GM12873 (cell line): ENCODE results near the gene ARNT2.

Experiments used
- TF ChIP-seq, protein P1 (sequence below): IDR thresholded peaks from 2 replicates; pipeline ENCODE4 v1.5.1; 2012; ENCODE audit warnings: low read depth, mild to moderate bottlenecking, moderate library complexity, low read length, control low read depth; ENCODE audit not compliant: insufficient read depth; ENCODE audit errors: missing control alignments

The ARNT2 gene

DNA sequence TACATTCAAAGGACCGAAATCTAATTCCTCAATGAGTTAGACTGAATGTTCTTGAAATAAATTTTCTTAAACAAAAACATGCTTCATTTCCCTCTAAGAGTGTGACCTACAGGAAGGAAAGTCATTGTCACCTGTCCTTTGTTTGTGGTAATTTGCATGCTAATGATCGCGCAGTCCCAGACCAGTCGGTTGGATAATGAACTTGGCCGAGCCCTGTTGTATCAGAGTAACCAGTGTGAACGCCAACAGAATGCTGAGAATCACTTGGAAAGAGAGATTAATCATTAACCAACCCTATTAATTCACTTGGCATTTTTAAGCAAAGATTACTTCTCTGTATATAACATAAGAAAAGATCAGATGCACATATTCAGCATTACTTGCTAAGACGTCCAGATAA lies 8.1 kb upstream of the ARNT2 start:
- TF ChIP-seq, protein P1, sequence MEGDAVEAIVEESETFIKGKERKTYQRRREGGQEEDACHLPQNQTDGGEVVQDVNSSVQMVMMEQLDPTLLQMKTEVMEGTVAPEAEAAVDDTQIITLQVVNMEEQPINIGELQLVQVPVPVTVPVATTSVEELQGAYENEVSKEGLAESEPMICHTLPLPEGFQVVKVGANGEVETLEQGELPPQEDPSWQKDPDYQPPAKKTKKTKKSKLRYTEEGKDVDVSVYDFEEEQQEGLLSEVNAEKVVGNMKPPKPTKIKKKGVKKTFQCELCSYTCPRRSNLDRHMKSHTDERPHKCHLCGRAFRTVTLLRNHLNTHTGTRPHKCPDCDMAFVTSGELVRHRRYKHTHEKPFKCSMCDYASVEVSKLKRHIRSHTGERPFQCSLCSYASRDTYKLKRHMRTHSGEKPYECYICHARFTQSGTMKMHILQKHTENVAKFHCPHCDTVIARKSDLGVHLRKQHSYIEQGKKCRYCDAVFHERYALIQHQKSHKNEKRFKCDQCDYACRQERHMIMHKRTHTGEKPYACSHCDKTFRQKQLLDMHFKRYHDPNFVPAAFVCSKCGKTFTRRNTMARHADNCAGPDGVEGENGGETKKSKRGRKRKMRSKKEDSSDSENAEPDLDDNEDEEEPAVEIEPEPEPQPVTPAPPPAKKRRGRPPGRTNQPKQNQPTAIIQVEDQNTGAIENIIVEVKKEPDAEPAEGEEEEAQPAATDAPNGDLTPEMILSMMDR = no peak

DNA sequence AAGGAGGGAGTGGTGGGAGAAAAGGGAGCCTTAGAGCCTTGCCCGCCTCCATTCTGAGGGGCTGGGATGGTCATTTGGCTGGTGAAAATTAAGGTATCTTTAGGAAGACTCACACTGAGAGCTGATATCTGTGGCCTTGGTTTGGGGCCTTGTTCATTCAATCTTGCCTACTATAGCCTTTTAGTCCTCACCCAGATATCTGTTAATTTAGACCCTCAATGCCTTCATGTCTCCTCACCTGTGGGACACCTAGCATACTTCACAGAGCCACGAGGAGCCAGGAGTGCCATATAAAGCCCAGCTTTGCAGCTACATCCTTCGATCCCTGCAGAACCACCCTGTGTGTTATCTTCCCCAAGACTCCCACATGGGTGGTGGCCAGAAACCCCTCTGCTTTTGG lies 4.7 kb upstream of the ARNT2 start:
- TF ChIP-seq, protein P1 = no peak

DNA sequence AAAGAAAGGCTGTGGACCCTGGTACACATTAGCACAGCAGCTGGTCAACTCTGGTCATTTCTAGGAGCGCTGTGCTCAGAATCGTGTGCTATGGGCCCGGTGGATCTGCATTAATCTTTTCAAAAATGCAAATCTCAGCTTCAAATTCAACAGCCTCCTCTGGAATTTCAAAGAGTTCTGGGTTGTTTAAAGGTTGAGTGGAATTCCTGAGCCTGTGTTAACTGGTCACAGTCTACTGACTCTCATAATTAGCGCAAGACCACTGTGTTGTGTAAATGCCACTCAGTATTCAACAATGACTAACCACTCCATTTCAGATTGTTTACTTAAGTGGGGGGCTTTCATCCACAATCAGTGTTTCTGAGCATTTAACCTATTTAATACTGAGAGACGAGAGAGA lies 2.7 kb upstream of the ARNT2 start:
- TF ChIP-seq, protein P1 = no peak

DNA sequence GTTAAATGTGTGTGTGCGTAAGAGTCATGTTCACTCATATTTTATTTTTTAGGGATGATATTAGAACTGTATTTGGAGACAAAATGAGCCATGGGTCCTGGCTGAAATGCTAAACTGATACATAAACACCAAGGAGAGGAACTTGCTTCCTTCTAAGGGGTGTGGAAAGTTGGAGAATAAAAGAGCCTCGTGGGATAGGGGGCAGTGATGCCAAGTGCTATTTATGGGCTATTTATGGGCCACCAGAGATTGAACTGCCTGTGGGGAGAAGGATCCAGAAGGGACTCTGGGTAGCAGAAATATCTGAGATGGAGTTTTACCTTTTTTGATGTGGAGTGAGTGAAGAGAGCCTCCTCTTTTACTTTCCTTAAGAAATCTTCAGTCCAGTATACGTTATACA lies 1.8 kb upstream of the ARNT2 start:
- TF ChIP-seq, protein P1 = no peak

DNA sequence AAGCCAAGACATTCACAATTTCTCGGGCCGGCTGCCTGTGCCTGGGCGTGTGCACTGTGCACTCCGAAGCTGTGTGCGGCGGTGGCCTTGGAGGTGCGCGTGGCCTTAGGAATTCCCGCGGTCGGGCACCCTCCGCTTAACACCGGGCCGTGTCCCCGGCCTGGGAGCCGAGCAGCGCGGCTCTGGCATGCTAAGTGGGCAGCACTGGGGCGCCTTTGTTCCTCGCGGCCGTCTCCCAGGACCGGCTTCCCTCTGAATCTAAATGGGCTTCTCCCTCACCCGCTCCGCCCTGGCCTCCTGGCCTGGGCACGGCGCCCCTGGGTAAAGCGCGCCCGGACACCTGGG lies 498 bp upstream of the ARNT2 start:
- TF ChIP-seq, protein P1 = no peak

DNA sequence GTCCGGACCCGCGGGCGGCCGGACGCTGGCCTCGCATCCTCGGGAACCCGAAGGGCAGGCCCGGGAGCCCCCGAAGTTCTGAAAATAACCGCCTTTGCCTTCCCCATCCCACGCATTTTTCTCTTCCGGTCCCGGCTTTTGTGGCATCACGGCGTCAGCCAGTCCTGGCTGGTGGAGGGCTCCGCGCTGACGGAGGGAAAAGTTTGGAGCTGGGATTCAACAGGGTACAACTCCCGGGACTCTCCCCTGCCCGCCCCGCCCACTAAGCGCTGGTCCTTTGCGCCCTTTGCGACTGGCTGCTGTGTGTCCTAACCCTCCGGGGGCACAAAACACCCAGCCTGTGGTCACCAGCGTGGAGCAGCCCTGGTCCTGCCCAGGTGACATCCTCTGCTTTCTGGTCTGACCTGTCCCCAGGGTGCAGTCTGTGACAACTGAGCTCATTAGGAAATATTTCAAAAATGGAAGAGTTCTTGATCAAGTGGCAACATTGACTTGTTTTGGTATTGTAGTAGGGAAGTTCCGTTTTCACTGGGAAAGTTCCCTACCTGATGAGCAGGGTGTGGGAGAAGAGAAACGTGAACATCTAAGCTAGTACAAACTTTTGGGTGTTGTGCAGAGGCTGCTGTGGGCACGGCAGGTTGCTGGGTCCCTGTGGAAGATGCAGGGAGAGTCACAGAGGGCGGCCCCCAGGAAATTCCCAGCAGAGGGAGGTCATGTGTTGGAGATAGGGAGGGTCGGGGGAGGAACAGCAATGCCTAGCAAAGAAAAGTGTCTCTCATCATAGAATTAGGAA lies 775 bp downstream of the ARNT2 start:
- TF ChIP-seq, protein P1 = no peak

DNA sequence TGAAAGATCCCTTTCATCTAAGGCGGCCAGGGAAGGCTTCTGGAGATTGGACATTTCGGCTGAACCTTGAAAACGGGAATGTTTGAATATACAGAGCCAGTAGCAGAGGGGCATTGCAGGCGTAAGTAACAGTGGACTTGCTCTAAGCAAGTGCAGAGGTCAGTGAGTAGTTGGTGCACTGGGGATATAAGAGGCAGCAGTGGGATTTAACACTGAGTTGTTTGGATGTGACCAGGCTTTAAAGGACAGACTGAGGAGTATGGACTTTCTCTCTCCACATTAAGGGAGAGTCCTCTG lies 1.3 kb downstream of the ARNT2 start:
- TF ChIP-seq, protein P1 = no peak
